ENCODE results near the gene RHBDF2.

The RHBDF2 gene

GRCh38 chr17:76499267-76499667 is 2.0 kb downstream of the RHBDF2 start:
- DNase-seq: no peak

DNA sequence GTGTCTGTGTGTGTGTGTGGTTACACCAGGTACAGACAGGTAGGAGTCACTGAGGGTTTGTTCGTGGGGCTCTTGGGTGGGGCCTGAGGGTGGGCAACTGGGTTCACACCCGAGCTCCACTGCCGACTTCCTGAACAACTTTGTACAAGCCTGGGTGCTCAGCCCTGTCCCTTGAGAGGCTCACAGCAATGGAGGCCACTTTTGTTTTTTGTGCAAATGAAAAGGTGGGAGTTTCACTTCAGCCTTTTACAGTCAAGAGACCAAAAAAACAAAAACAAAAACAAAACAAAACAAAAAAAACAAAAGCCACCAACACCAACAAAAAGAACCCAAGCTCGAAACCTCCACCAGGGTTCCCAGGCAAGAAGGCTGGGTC is 2.4 kb downstream of the RHBDF2 start:
- peak; percentile 22 for DNase-seq

- DNase-seq: no peak
Measured at GRCh38 chr17:76497979-76498875, 3.0 kb downstream of the RHBDF2 start.

GRCh38 chr17:76497699-76497978 is 3.6 kb downstream of the RHBDF2 start:
- no peak for DNase-seq

GRCh38 chr17:76496464-76496863 is 4.8 kb downstream of the RHBDF2 start:
- DNase-seq: no peak

- no peak for DNase-seq
Measured at GRCh38 chr17:76495663-76496400, 5.4 kb downstream of the RHBDF2 start.

GRCh38 chr17:76493505-76494167 is 7.6 kb downstream of the RHBDF2 start:
- DNase-seq: peak; percentile 50

DNA sequence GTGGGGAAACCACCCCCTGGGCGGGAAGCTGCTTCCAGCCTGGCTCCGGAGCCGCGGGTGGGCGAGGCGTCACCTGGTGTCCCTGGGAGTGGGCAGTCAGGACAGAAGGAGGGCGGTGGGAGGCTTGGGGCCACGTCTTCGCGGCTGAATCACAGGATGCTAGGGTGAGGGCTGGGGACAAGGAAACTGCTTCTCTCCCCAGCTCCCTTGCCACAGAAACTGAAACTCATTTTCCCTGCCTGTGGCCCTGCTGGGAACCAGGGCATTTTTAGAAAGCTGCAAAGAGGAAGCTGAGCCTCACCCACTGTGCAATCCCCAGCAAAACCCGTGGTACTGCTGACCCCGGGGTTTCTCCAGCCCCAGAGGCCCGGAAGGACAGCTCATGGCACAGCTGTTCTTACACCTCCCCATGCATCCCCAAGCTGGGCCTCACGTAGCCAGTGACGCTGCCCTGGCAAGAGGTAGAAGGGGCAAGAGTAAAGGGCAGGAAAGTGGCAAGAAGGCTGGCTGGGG is 8.2 kb downstream of the RHBDF2 start:
- DNase-seq: peak; percentile 58

DNA sequence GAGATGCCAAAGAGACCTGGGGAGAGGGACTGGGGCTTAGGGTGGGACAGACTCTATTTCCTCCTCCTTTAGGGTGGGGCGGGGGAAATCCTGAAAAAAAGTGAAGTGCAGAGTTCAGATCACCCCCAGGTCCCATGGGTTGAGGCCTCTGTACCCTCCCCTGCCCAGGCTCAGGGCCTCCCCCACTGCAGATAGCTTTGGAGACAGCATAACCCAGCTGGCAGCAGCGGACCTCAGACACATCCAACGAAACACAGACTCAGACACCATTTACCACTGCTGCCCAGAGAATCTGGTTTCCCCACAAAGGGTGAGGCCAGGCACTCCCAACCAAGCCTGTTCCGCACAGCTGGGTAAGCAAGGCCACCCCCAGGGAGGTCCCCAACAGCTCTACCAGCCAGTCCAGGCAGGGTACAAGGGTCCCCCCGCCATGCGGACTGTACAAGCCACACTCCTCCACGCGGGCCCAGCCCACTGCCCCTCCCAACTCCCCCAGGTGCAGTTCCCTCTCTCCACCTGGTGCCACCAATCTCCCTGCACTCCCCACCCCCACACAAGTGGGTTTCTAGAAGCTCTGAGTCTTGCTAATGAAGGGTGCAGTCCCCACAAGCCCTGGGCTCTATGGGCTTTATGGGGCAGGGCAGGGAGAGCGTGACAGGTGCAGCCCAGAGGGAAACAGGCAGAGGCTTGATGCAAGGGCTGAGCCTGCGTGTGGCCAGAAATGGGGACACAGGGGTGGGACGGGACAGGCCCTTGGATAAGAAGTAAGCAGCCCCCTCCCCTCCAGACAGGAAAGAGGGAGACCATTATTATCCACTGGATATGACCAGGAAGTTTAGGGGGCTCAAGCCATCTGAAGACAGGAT is 8.9 kb downstream of the RHBDF2 start:
- DNase-seq: peak; percentile 17

DNA sequence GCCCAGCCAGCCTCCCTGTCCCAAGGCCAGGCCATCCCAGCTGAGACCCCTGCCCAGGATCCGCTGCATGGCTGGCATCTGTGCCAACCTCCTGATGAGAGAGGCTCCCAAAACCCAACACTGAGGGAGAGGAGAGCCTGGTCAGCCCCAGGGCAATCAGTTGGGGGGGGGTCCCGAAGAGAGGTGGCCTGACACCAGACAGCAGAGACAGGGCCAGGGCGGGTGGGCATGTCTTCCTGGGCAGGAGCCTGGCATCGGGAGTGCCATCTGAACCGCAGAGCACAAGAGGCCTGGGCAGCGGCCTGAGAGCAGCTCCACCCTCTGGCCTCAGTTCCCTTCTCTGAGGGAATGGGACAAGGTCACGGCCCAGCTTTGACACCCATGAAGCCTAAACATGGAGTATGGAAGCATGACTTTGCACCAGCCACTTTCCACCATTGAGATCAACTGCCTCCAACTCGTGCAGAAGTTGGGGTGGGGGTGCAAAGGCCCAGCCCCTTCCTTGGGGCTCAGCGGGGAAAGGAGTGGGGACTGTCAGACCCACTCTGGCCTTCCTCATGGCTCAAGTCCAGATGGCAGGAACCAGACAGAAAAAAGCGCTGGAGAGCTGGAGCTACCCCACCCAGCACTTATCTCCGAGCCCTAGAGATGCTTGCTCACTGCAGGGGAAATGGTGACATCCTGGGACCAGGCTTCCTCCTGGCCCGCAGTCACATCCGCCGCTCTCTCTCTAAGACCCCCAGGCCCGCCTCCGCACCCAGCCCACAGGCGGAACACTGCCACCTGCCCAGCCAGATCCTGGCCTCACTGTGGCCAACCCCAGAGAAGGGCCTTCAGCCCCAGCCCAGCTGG is 9.7 kb downstream of the RHBDF2 start:
- DNase-seq: no peak

DNA sequence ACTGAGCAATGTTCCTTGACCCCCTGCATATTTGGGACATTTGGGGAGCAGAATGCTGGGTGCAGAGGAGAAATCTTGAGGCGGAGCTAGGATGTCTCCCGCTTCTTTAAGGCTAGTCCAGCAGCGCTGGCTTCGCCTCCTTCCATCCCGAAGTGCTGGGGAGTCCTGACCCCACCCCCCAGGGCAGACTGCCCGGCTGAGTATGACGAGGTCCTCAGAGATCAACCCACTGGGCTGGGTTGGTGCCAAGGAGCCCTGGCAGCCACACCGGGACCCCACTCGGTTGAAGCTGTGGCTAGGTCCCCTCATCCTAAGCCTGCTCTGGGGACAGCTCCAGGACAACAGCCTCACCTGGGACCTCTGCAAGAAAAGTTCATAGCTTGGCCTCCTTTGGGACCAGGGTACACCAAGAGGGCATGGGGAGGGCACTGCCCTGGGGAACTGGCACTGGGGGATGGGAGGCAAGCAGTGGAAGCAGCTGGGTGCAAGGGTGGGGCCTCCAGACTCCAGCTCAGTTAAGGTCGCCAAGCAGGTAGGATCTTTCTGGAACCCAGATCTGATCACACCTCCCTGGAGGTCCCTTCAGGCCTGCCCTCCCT is 11.0 kb downstream of the RHBDF2 start:
- no peak for DNase-seq

- DNase-seq: no peak
Measured at GRCh38 chr17:76487451-76488192, 13.6 kb downstream of the RHBDF2 start.

DNA sequence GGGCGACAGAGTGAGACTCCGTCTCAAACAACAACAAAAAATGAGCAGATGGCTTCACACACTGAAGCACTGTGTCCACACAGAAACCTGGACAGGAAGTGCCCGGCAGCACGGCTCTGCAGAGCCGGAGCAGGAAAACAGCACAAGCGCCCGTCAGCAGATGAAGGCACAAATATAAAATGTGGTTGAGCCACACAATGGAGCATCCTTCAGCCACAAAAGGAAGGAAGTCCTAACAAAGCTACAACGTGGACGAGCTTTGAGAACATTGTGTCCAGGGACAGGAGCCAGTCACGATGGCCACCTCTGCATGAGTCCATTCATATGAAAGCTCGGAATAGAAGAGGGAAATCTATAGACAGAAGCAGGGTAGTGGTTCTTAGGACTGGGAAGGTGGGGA is 15.7 kb downstream of the RHBDF2 start:
- DNase-seq: no peak

DNA sequence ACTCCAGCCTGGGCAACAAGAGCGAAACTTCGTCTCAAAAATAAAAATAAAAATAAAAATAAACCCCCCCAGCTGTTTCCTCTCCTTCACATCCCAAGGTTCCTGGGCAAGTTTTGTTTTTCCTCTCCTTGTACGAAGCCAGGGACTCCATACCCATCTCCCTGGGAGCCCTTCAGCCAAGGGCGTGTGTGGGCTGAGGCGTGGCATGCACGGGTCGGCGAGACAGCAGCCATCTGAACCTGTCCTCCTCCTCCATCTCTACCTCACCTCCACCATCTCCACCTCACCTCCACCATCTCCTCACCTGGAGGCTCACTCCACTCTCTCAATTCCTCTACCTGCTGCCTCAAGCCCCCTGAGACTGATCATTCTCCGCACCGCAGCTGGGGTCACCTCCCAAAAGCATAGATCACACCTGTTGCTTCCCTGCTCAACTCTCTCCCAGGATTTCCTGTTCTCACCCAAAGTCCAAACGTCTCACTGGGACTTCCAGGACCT is 16.9 kb downstream of the RHBDF2 start:
- DNase-seq: no peak

DNA sequence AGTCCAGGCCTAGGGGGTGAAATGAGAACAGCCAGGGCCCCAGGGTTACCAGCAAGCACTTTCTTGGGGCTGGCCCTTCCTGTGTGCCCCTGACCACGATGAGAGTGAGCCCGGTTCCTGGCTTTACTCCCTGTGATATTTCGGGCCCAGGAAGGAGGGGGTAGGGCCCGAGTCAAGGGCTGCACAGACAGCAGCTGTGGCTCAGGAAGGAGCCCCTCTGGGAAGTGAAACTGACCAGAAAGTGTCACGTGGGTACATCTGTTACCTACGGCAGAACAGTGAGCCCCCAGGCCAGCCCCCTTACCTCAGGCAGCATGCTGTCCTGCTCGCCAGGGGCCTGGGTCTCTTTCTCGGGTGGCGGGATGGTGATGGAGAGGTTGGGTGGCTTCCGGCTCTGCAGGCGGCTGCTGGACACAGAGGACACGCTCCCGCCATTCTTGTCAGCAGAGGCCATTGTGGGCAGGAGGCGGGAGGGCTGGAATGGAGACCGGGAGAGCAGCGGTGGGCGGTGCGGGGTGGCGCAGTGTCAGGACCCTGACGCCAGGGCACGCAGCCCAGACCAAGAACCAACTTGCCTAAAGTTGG is 20.1 kb downstream of the RHBDF2 start:
- DNase-seq: no peak

GRCh38 chr17:76480632-76481031 is 20.6 kb downstream of the RHBDF2 start:
- no peak for DNase-seq

- DNase-seq: no peak
Measured at GRCh38 chr17:76479515-76480060, 21.6 kb downstream of the RHBDF2 start.

- no peak for DNase-seq
Measured at GRCh38 chr17:76478730-76479514, 22.3 kb downstream of the RHBDF2 start.

DNA sequence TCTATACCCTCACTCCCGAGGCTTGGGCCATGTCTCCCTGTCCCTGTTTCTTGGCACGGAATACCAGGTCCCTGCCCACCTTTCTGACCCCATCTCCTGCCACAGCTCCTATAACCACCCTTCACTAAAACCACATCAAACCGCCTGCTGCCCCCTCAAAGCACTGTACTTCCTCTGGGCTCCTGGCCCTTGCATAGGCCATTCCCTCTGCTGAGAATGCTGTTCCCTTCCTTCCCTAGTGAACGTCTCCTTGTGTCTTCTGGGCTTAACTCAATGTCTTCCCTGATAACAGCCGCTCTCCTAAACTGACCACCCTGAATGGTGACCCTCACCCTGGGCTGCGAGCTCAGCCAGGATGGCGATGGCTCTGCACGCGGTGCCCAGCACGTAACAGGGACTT is 23.1 kb downstream of the RHBDF2 start:
- no peak for DNase-seq
